Left ventricle myocardium inferior (tissue), 1 donor: ENCODE measurements around the gene LSAMP. TPM values are rescaled to one million over a fixed set of nuclear protein-coding genes. Genes with fewer than 3 reads are reported as not detected.
"Not testable (repeated sequence)": the region's sequence is repeated elsewhere in the genome, so short reads cannot be mapped to it uniquely, and the experiment has no call there.

ENCODE experiments used
- DNase-seq: peaks from one replicate; pipeline ENCODE4 v3.0.0-alpha.2; 2020
- H3K27ac ChIP-seq: fragments of 200-600 bp; replicated peaks from 2 replicates; pipeline ENCODE4 v1.8.0; 2021
- H3K27me3 ChIP-seq: fragments of 200-600 bp; 2 replicates; pipeline ENCODE4 v1.8.0; 2021; ENCODE audit warnings: low read depth
- H3K36me3 ChIP-seq: fragments of 200-600 bp; 2 replicates; pipeline ENCODE4 v1.8.0; 2021
- H3K4me1 ChIP-seq: fragments of 200-600 bp; 2 replicates; pipeline ENCODE4 v1.8.0; 2021
- H3K4me3 ChIP-seq: fragments of 200-600 bp; 2 replicates; pipeline ENCODE4 v1.8.0; 2021; ENCODE audit warnings: mild to moderate bottlenecking, moderate library complexity
- H3K9me3 ChIP-seq: fragments of 200-600 bp; replicated peaks from 2 replicates; pipeline ENCODE4 v1.8.0; 2021
- intact Hi-C: fragments of 100-400 bp; cut with micrococcal nuclease; formaldehyde crosslinking; loops from one replicate; pipeline ENCODE4 v1.11.0; 2022
- total RNA-seq: library from RNA; stranded (reverse); fragmentation: NEBNext Ultra II Directional; extraction: Animal tissue kit (Norgen Biotek cat#: 25700); gene quantifications from one replicate; pipeline ENCODE4 v1.2.1, GENCODE V29; 2021
- TF ChIP-seq, protein P1 (sequence below): fragments of 200-600 bp; IDR thresholded peaks from 2 replicates; pipeline ENCODE4 v1.8.0; 2021; ENCODE audit warnings: antibody characterized with exemption, mild to moderate bottlenecking, borderline replicate concordance
- donor health status: DM: no; HTN: yes; CAD: no; lungs with severe emphysema.

The LSAMP gene
- total RNA-seq, 1 donor from 2014 or later = 1.2 TPM

DNA sequence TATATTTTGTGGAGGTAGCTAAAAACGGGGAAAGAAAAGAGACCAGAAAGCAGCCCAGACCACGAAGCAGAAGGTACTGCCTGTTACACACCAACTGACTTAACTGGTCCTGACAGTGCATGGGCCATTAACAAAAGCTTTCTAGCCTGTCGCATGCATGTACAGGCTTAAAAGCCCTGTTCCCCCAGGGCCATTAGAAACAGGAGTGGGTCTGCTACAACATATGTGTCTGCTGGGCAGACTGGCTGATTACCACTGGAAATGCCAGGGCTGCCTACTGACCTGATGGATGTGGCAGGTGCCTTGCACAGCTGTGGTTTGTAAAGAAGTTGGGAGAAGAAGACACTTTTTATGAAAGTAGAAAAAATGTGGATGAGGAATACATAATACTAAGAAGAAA is 684.6 kb downstream of the LSAMP start:
- no peaks in the 10 kb centered on the region for H3K9me3 ChIP-seq
- intact Hi-C loops = no loop called here

DNA sequence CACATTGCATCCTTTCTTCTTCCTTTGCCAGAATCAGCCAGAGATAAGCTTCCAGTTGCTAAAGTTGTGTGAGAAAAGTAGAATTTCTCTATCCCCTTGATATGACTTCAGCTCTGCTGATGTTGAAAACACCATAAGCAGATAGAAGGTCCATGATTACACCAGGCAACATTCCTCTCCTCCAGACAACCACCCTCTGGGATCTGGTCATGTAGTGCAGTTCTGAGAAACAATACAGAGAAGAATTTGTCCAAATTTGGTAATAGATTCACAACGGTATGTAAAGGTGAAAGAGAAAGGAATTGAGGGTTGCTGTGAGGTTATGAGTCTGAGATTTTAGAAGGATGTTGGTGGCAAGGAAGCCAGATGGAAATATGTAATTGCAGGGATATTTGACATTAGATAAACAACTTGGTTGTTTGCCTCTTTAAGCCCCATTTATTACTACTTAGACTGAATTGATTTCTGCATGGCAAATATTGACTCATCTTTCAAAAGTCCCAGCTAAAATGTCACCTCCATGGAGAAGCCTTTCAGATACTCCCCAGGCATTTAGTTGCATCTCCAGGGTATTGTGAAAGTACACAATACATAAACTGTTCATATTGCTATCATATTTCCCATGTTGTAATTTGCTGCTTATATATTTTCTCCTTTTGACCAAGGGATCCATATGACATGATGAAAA is 687.1 kb downstream of the LSAMP start:
- peaks cover 8% of the 10 kb centered on the region for H3K9me3 ChIP-seq
- no peaks in the 10 kb centered on the region for H3K27me3 ChIP-seq
- no peaks in the 10 kb centered on the region for H3K36me3 ChIP-seq
- peaks cover 6% of the 10 kb centered on the region for H3K4me1 ChIP-seq
- no peak for DNase-seq
- TF ChIP-seq, protein P1, sequence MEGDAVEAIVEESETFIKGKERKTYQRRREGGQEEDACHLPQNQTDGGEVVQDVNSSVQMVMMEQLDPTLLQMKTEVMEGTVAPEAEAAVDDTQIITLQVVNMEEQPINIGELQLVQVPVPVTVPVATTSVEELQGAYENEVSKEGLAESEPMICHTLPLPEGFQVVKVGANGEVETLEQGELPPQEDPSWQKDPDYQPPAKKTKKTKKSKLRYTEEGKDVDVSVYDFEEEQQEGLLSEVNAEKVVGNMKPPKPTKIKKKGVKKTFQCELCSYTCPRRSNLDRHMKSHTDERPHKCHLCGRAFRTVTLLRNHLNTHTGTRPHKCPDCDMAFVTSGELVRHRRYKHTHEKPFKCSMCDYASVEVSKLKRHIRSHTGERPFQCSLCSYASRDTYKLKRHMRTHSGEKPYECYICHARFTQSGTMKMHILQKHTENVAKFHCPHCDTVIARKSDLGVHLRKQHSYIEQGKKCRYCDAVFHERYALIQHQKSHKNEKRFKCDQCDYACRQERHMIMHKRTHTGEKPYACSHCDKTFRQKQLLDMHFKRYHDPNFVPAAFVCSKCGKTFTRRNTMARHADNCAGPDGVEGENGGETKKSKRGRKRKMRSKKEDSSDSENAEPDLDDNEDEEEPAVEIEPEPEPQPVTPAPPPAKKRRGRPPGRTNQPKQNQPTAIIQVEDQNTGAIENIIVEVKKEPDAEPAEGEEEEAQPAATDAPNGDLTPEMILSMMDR = no peak
- intact Hi-C loops = no loop called here
- no peak overlapping the region for H3K4me3 ChIP-seq
- no peak overlapping the region for H3K27ac ChIP-seq

More for the DNA sequence above, 684.6 kb downstream of the LSAMP start:
- no peaks in the 10 kb centered on the region for H3K27me3 ChIP-seq
- TF ChIP-seq, protein P1 = no peak
- no peaks in the 10 kb centered on the region for H3K36me3 ChIP-seq
- no peak for DNase-seq
- peaks cover 6% of the 10 kb centered on the region for H3K4me1 ChIP-seq
- H3K27ac ChIP-seq = no peak overlapping the region
- H3K4me3 ChIP-seq = no peak overlapping the region

DNA sequence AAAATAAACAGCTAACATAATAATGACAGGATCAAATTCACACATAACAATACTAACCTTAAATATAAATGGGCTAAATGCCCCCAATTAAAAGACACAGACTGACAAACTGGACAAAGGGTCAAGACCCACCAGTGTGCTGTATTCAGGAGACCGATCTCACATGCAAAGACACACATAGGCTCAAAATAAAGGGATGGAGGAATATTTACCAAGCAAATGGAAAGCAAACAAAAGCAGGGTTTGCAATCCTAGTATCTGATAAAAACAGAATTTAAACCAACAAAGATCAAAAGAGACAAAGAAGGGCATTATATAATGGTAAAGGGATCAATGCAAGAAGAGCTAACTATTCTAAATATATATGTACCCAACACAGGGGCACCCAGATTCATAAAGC is 692.3 kb downstream of the LSAMP start:
- intact Hi-C loops, DNase-seq: not testable (repeated sequence)

More for the DNA sequence above, 692.3 kb downstream of the LSAMP start:
- H3K4me3 ChIP-seq, H3K27ac ChIP-seq, H3K27me3 ChIP-seq, H3K36me3 ChIP-seq, H3K4me1 ChIP-seq: not testable (repeated sequence)
- peaks cover 12% of the 10 kb centered on the region for H3K9me3 ChIP-seq
